ENCODE results near the gene LCN10. TPM values are rescaled to one million over a fixed set of nuclear protein-coding genes. Genes with fewer than 3 reads are reported as not detected.

LCN10 gene
- total and polyA plus RNA-seq, 2 of the 13 experiments (the other 11 are each of a cell fraction or from before 2014, with no cell fraction given): 0.53 to 0.61 TPM

DNA sequence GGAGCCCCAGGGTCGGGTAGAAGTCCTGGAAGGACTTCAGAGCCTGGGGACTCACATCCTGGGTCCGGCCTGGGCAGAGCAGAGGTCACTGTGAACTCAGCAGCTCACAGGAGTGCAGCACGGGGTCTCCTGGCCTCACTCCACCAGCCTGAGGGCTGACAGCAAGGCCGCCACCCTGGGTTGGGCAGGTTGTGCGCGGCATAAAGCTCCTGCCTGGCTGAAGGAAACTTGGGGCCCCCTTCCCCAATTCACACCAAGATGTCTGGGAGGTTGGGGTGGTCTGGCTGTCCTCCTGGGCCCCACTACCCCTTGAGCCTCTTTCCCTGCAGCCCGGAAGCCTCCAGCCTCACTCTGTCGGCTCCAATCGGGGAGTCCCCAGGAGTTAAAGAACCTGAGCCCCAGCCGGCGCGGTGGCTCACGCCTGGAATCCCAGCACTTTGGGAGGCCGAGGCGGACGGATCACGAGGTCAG is 19.5 kb upstream of the LCN10 start (continued):
- TF ChIP-seq, protein P1, sequence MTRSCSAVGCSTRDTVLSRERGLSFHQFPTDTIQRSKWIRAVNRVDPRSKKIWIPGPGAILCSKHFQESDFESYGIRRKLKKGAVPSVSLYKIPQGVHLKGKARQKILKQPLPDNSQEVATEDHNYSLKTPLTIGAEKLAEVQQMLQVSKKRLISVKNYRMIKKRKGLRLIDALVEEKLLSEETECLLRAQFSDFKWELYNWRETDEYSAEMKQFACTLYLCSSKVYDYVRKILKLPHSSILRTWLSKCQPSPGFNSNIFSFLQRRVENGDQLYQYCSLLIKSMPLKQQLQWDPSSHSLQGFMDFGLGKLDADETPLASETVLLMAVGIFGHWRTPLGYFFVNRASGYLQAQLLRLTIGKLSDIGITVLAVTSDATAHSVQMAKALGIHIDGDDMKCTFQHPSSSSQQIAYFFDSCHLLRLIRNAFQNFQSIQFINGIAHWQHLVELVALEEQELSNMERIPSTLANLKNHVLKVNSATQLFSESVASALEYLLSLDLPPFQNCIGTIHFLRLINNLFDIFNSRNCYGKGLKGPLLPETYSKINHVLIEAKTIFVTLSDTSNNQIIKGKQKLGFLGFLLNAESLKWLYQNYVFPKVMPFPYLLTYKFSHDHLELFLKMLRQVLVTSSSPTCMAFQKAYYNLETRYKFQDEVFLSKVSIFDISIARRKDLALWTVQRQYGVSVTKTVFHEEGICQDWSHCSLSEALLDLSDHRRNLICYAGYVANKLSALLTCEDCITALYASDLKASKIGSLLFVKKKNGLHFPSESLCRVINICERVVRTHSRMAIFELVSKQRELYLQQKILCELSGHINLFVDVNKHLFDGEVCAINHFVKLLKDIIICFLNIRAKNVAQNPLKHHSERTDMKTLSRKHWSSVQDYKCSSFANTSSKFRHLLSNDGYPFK (CRISPR knock-in tag; IDR thresholded peaks at IDR 0.05; ENCODE audit: borderline replicate concordance): peak; percentile 22; the same call in 1 of the 2 replicates
- TF ChIP-seq RAD21 (CRISPR knock-in tag; IDR thresholded peaks at IDR 0.05): no peak
- peak; percentile 43; the same call in 1 of the 2 replicates for TF ChIP-seq ZBTB33 (CRISPR knock-in tag; IDR thresholded peaks at IDR 0.05)
- peak; percentile 36 for TF ChIP-seq HNF4A (CRISPR knock-in tag; IDR thresholded peaks at IDR 0.05)
- TF ChIP-seq ZNF816 (CRISPR knock-in tag; IDR thresholded peaks at IDR 0.05; ENCODE audit: borderline replicate concordance): 0 out of 2 replicates have a peak, but pooled peaks have one; percentile 29
- TF ChIP-seq MYC (CRISPR knock-in tag; IDR thresholded peaks at IDR 0.05; ENCODE audit: borderline replicate concordance): peak; percentile 21; the same call in 1 of the 2 replicates
- peak; percentile 60; the same call in 1 of the 2 replicates for TF ChIP-seq ESRRA (CRISPR knock-in tag; IDR thresholded peaks at IDR 0.05; ENCODE audit: low read depth)
- TF ChIP-seq ZNF687 (CRISPR knock-in tag; IDR thresholded peaks at IDR 0.05): peak; percentile 84
- TF ChIP-seq KDM6A (CRISPR knock-in tag; IDR thresholded peaks at IDR 0.05; ENCODE audit: low read depth): no peak
- no peak for TF ChIP-seq TGIF2 (CRISPR knock-in tag; IDR thresholded peaks at IDR 0.05)
- TF ChIP-seq SAP130 (CRISPR knock-in tag; IDR thresholded peaks at IDR 0.05; ENCODE audit: low read depth): 0 out of 2 replicates have a peak, but pooled peaks have one; percentile 29
- TF ChIP-seq SUZ12 (IDR thresholded peaks at IDR 0.05; ENCODE audit: low read depth, low read length): no peak
- TF ChIP-seq MYPOP (CRISPR knock-in tag; IDR thresholded peaks at IDR 0.05): no peak; the same call in 1 of the 2 replicates
- TF ChIP-seq YY1 (IDR thresholded peaks at IDR 0.05; ENCODE audit: insufficient read depth, insufficient replicate concordance, low read depth, low read length): peak; percentile 27
- TF ChIP-seq ZBTB38 (CRISPR knock-in tag; IDR thresholded peaks at IDR 0.05): peak; percentile 86
- TF ChIP-seq ZFP90 (CRISPR knock-in tag; IDR thresholded peaks at IDR 0.05; ENCODE audit: borderline replicate concordance): no peak
- TF ChIP-seq, protein P2, sequence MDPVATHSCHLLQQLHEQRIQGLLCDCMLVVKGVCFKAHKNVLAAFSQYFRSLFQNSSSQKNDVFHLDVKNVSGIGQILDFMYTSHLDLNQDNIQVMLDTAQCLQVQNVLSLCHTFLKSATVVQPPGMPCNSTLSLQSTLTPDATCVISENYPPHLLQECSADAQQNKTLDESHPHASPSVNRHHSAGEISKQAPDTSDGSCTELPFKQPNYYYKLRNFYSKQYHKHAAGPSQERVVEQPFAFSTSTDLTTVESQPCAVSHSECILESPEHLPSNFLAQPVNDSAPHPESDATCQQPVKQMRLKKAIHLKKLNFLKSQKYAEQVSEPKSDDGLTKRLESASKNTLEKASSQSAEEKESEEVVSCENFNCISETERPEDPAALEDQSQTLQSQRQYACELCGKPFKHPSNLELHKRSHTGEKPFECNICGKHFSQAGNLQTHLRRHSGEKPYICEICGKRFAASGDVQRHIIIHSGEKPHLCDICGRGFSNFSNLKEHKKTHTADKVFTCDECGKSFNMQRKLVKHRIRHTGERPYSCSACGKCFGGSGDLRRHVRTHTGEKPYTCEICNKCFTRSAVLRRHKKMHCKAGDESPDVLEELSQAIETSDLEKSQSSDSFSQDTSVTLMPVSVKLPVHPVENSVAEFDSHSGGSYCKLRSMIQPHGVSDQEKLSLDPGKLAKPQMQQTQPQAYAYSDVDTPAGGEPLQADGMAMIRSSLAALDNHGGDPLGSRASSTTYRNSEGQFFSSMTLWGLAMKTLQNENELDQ (CRISPR knock-in tag; IDR thresholded peaks at IDR 0.05; ENCODE audit: borderline replicate concordance): no peak
